Measurements from ENCODE around the gene AKAP11.

DNA sequence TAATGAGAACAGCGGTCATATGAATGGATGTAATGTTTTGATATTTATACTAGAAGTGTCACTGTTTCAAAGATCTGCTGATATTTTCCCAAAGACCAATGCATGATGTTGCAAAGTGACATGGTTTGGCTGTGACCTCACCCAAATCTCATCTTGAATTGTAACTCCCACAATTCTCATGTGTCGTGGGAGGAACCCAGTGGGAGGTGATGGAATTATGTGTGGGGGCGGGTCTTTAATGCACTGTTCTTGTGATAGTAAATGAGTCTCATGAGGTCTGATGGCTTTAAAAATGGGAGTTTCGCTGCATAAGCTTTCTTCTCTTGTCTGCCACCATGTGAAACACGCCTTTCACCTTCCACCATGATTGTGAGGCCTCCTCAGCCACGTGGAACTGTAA, 98.3 kb downstream of the AKAP11 start:
- TF ChIP-seq, protein P1, sequence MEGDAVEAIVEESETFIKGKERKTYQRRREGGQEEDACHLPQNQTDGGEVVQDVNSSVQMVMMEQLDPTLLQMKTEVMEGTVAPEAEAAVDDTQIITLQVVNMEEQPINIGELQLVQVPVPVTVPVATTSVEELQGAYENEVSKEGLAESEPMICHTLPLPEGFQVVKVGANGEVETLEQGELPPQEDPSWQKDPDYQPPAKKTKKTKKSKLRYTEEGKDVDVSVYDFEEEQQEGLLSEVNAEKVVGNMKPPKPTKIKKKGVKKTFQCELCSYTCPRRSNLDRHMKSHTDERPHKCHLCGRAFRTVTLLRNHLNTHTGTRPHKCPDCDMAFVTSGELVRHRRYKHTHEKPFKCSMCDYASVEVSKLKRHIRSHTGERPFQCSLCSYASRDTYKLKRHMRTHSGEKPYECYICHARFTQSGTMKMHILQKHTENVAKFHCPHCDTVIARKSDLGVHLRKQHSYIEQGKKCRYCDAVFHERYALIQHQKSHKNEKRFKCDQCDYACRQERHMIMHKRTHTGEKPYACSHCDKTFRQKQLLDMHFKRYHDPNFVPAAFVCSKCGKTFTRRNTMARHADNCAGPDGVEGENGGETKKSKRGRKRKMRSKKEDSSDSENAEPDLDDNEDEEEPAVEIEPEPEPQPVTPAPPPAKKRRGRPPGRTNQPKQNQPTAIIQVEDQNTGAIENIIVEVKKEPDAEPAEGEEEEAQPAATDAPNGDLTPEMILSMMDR (IDR thresholded peaks at IDR 0.05): no peak
- TF ChIP-seq POLR2AphosphoS5 (IDR thresholded peaks at IDR 0.05) (no peak), POLR2A (IDR thresholded peaks at IDR 0.05) (no peak)

All from breast epithelium (tissue), 3 donors.